ENCODE measurements around the gene TLL1.

TLL1 gene

GRCh38 chr4:166065324-166065723 is 192.3 kb downstream of the TLL1 start:
- no peak overlapping the region for H3K27ac ChIP-seq
- H3K9ac ChIP-seq = no peak overlapping the region
- no peak overlapping the region for H3K4me3 ChIP-seq (ENCODE audit: low read depth, low read length)
- no peaks in the 10 kb centered on the region for H3K36me3 ChIP-seq (ENCODE audit: control insufficient read depth, insufficient read depth, low read length)
- H2AFZ ChIP-seq = no peak overlapping the region
- no peaks in the 10 kb centered on the region for H3K4me1 ChIP-seq
- H3K9me3 ChIP-seq (ENCODE audit: control insufficient read depth, low read length) = no peaks in the 10 kb centered on the region
- no peak overlapping the region for H3K4me2 ChIP-seq (ENCODE audit: low read length)
- no peak for TF ChIP-seq CTCF (IDR thresholded peaks at IDR 0.05)
- no peaks in the 10 kb centered on the region for H3K79me2 ChIP-seq
- no peaks in the 10 kb centered on the region for H3K27me3 ChIP-seq (ENCODE audit: control insufficient read depth, insufficient read depth, low read length)

- no peak overlapping the region for H3K4me2 ChIP-seq (ENCODE audit: low read length)
- H3K4me3 ChIP-seq (ENCODE audit: low read depth, low read length) = no peak overlapping the region
- H3K9ac ChIP-seq = no peak overlapping the region
- H3K9me3 ChIP-seq (ENCODE audit: control insufficient read depth, low read length) = no peaks in the 10 kb centered on the region
- H3K36me3 ChIP-seq (ENCODE audit: control insufficient read depth, insufficient read depth, low read length) = no peaks in the 10 kb centered on the region
- H2AFZ ChIP-seq = no peak overlapping the region
- no peaks in the 10 kb centered on the region for H3K79me2 ChIP-seq
- TF ChIP-seq CTCF (IDR thresholded peaks at IDR 0.05) = no peak
- H3K27ac ChIP-seq = no peak overlapping the region
- no peaks in the 10 kb centered on the region for H3K4me1 ChIP-seq
- H3K27me3 ChIP-seq (ENCODE audit: control insufficient read depth, insufficient read depth, low read length) = no peaks in the 10 kb centered on the region
These were observed 193.9 kb downstream of the TLL1 start for GRCh38 chr4:166066936-166067335.

DNA sequence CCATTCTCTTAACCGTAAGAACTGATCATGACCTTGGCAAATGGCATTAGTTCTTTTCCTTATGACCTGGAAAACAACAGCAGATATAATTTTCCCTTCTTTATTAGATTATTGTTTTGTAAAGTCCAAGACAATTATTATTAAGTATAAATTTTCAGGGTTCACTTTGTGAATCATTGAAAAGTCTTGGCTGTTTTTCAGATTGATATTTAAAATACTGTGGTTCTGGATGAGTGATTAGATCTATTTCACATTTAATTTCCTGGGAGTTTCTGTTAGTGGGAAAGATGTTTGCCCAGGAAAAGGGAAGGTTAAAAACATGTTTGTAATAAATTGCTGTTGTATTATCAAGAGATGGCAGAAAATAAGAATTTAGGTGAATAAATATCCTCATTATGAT is 194.9 kb downstream of the TLL1 start:
- Histone ChIP-seq H3K4me3 (ENCODE audit: low read depth, low read length) (no peak overlapping the region), H3K79me2 (no peaks in the 10 kb centered on the region), H3K27me3 (ENCODE audit: control insufficient read depth, insufficient read depth, low read length) (no peaks in the 10 kb centered on the region), H3K4me1 (no peaks in the 10 kb centered on the region), H3K27ac (no peak overlapping the region), H3K36me3 (ENCODE audit: control insufficient read depth, insufficient read depth, low read length) (no peaks in the 10 kb centered on the region), H3K4me2 (ENCODE audit: low read length) (no peak overlapping the region), H3K9me3 (ENCODE audit: control insufficient read depth, low read length) (no peaks in the 10 kb centered on the region), H2AFZ (no peak overlapping the region), H3K9ac (no peak overlapping the region)
- TF ChIP-seq CTCF (IDR thresholded peaks at IDR 0.05) = no peak

DNA sequence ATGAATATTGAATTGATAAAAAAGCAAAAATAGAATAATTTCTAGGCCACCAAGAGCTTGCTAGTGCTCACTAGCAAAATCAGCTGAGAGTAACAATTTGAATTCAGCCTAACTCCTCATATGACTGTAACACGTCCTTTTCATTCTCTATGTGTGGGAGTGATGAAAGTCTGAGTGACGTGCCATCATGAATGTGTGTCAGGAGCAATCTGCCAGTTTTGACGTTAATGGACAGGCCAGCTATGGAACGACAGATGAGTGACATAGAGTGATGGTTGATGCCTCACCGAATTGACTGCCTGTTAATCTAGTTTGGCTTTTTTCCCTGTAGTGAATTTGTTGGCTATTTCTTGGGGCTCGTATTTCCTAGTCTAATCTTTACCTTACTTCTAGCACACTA is 200.7 kb downstream of the TLL1 start:
- H3K4me3 ChIP-seq (ENCODE audit: low read depth, low read length) = no peak overlapping the region
- H3K9me3 ChIP-seq (ENCODE audit: control insufficient read depth, low read length) = no peaks in the 10 kb centered on the region
- H3K4me1 ChIP-seq = no peaks in the 10 kb centered on the region
- H3K4me2 ChIP-seq (ENCODE audit: low read length) = no peak overlapping the region
- no peak overlapping the region for H2AFZ ChIP-seq
- no peak for TF ChIP-seq CTCF (IDR thresholded peaks at IDR 0.05)
- H3K36me3 ChIP-seq (ENCODE audit: control insufficient read depth, insufficient read depth, low read length) = no peaks in the 10 kb centered on the region
- no peaks in the 10 kb centered on the region for H3K79me2 ChIP-seq
- no peak overlapping the region for H3K9ac ChIP-seq
- H3K27ac ChIP-seq = no peak overlapping the region
- no peaks in the 10 kb centered on the region for H3K27me3 ChIP-seq (ENCODE audit: control insufficient read depth, insufficient read depth, low read length)

DNA sequence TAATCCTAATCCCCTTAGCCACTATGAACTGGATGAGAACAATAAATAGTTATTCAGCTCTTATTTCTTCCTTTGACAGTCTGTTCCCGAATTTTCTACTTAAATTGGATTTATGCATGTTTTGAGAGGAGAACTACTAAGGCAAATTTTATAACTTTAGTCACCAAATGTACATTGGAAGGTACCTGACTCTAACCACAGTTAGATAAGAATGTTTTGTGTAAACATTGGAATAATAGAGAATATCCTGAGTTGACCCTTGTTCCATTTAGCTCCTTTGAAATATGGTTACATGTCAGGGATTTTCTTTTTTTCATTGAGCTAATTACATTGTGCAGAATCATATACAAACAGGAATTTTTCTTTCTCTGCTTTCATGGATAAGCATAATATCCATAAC is 202.6 kb downstream of the TLL1 start:
- Histone ChIP-seq H3K27ac (no peak overlapping the region), H3K9me3 (ENCODE audit: control insufficient read depth, low read length) (no peaks in the 10 kb centered on the region), H3K36me3 (ENCODE audit: control insufficient read depth, insufficient read depth, low read length) (no peaks in the 10 kb centered on the region), H3K4me3 (ENCODE audit: low read depth, low read length) (no peak overlapping the region), H2AFZ (no peak overlapping the region), H3K27me3 (ENCODE audit: control insufficient read depth, insufficient read depth, low read length) (no peaks in the 10 kb centered on the region), H3K4me2 (ENCODE audit: low read length) (no peak overlapping the region), H3K79me2 (no peaks in the 10 kb centered on the region), H3K4me1 (no peaks in the 10 kb centered on the region), H3K9ac (no peak overlapping the region)
- TF ChIP-seq CTCF (IDR thresholded peaks at IDR 0.05) = no peak
